Endothelial cell of umbilical vein (primary cell): ENCODE results near the gene MAL. TPM values are rescaled to one million over a fixed set of nuclear protein-coding genes. Genes with fewer than 3 reads are reported as not detected.
"Not testable (repeated sequence)": the region's sequence is repeated elsewhere in the genome, so short reads cannot be mapped to it uniquely, and the experiment has no call there.

Experiments used
- BruUV-seq: library from RNA; stranded (reverse); fragments of 400-500 nt; replicated peaks from 2 replicates; lab custom pipeline; 2021; lab: Mats Ljungman, UMichigan
- CTCF ChIA-PET: fragments of 300-600, 350-600 bp; sonication (Branson Sonifier 250); formaldehyde crosslinking; loops from one replicate; lab custom pipeline; 2021; ENCODE audit warnings: antibody characterized with exemption, inconsistent platforms; lab: Charles Lee
- POLR2A ChIA-PET: fragments of 300-600, 350-600 bp; sonication (Branson Sonifier 250); formaldehyde crosslinking; loops from one replicate; lab custom pipeline; 2021; ENCODE audit warnings: antibody characterized with exemption, inconsistent platforms; lab: Charles Lee
- DNase-seq: peaks from one replicate; pipeline ENCODE4 v3.0.0-alpha.2; 2011; ENCODE audit warnings: low read depth, low spot score
- FAIRE-seq: peaks from 2 replicates; lab custom pipeline; 2011; peaks lifted over from hg19 to GRCh38; lab: Jason Lieb, UNC
- H2AFZ ChIP-seq: 2 replicates; pipeline ENCODE4 v1.6.0; 2012; ENCODE audit warnings: low read depth, low read length, control low read depth, inconsistent platforms
- H3K27ac ChIP-seq: 2 replicates; pipeline ENCODE4 v1.5.1; 2011; ENCODE audit warnings: low read depth, mild to moderate bottlenecking, control low read depth, low read length, moderate library complexity; ENCODE audit not compliant: insufficient read depth
- H3K27me3 ChIP-seq, 2 experiments: 2 replicates each; pipeline versions ENCODE4 v1.6.0 to v1.6.1; 2011; ENCODE audit warnings: low read length in 2 of 2, mixed read lengths in 1 of 2; ENCODE audit not compliant: control insufficient read depth in 2 of 2, insufficient read depth in 2 of 2
- H3K36me3 ChIP-seq, 2 experiments: 2 replicates in 1 of 2; 3 replicates in 1 of 2; pipeline ENCODE4 v1.5.1; 2011; ENCODE audit warnings: low read length in 2 of 2, mild to moderate bottlenecking in 1 of 2, moderate library complexity in 1 of 2; ENCODE audit not compliant: control insufficient read depth in 2 of 2, insufficient read depth in 2 of 2; ENCODE audit errors: extremely low read depth in 1 of 2
- H3K4me1 ChIP-seq: 3 replicates; pipeline ENCODE4 v1.5.1; 2011; ENCODE audit warnings: mild to moderate bottlenecking, low read length; ENCODE audit not compliant: control insufficient read depth, insufficient read depth; ENCODE audit errors: extremely low read depth
- H3K4me2 ChIP-seq: 2 replicates; pipeline ENCODE4 v1.6.1; 2011; ENCODE audit warnings: low read length, control low read depth, mixed read lengths; ENCODE audit not compliant: insufficient read depth
- H3K4me3 ChIP-seq, 3 experiments: fragments of 200-600 bp in 1 of 3; sonication (generic), shearing (Covaris generic) in 1 of 3; replicated peaks in 1 of 3; 2 replicates each; pipeline ENCODE4 v1.5.1; 2011 to 2016; ENCODE audit warnings: control low read depth in 3 of 3, low read length in 3 of 3, mild to moderate bottlenecking in 2 of 3, inconsistent platforms in 1 of 3, low read depth in 1 of 3, moderate library complexity in 1 of 3; ENCODE audit not compliant: insufficient read depth in 1 of 3
- H3K79me2 ChIP-seq: 2 replicates; pipeline ENCODE4 v1.6.0; 2012; ENCODE audit warnings: low read length, inconsistent platforms; ENCODE audit not compliant: control insufficient read depth, insufficient read depth
- H3K9ac ChIP-seq: replicated peaks from 2 replicates; pipeline ENCODE3; 2011; ENCODE audit warnings: low read length, control low read depth; ENCODE audit not compliant: insufficient read depth; ENCODE audit errors: extremely low read depth
- H3K9me1 ChIP-seq: replicated peaks from 3 replicates; pipeline ENCODE4 v1.6.0; 2011; ENCODE audit warnings: mild to moderate bottlenecking, low read length; ENCODE audit not compliant: control insufficient read depth, insufficient read depth; ENCODE audit errors: extremely low read depth
- H3K9me3 ChIP-seq: replicated peaks from 2 replicates; pipeline ENCODE4 v1.5.1; 2012; ENCODE audit warnings: low read length, inconsistent platforms; ENCODE audit not compliant: control insufficient read depth, insufficient read depth
- H4K20me1 ChIP-seq: replicated peaks from 2 replicates; pipeline ENCODE3; 2011; ENCODE audit warnings: mild to moderate bottlenecking, low read length; ENCODE audit not compliant: control insufficient read depth, insufficient read depth; ENCODE audit errors: extremely low read depth
- EZH2 ChIP-seq: IDR thresholded peaks from 2 replicates; pipeline ENCODE4 v1.6.1; 2012; ENCODE audit warnings: borderline replicate concordance, low read depth, mild to moderate bottlenecking, moderate library complexity, low read length, inconsistent platforms; ENCODE audit not compliant: severe bottlenecking
- FOS ChIP-seq: IDR thresholded peaks from 2 replicates; pipeline ENCODE4 v1.6.1; 2011; ENCODE audit warnings: mild to moderate bottlenecking, low read length, moderate library complexity, borderline replicate concordance; ENCODE audit not compliant: insufficient read depth
- GATA2 ChIP-seq: IDR thresholded peaks from 2 replicates; pipeline ENCODE4 v1.7.0; 2011; ENCODE audit warnings: low read depth, mild to moderate bottlenecking, moderate library complexity, mixed read lengths, low read length; ENCODE audit not compliant: insufficient read length, insufficient read depth
- JUN ChIP-seq: IDR thresholded peaks from 2 replicates; pipeline ENCODE4 v1.6.1; 2011; ENCODE audit warnings: borderline replicate concordance, low read depth; ENCODE audit not compliant: insufficient read length, insufficient read depth
- MAX ChIP-seq: IDR thresholded peaks from 2 replicates; pipeline ENCODE4 v1.6.1; 2011; ENCODE audit not compliant: insufficient read depth, insufficient read length
- MYC ChIP-seq: IDR thresholded peaks from one replicate; pipeline ENCODE4 v1.6.1; 2011; ENCODE audit warnings: mild to moderate bottlenecking, low read depth, low read length
- POLR2A ChIP-seq: IDR thresholded peaks from 2 replicates; pipeline ENCODE4 v1.6.1; 2012; ENCODE audit warnings: low read depth, mild to moderate bottlenecking, control low read depth, low read length
- POLR2AphosphoS5 ChIP-seq: IDR thresholded peaks from 2 replicates; pipeline ENCODE4 v1.6.1; 2012; ENCODE audit warnings: low read depth, mild to moderate bottlenecking, control low read depth, low read length, moderate library complexity; ENCODE audit not compliant: insufficient read depth
- dilution Hi-C: fragments of 300-500 bp; cut with MboI; formaldehyde crosslinking; loops from one replicate; pipeline ENCODE4 v1.15.0; 2019; ENCODE audit warnings: low sequenced_read_pairs; ENCODE audit not compliant: extremely low pct_ligation_motif_present
- intact Hi-C: fragments of 100-400 bp; cut with micrococcal nuclease; formaldehyde crosslinking; loops from one replicate; pipeline ENCODE4 v1.10.0; 2022
- polyA plus RNA-seq, 4 experiments: library from polyadenylated mRNA; depleted of rRNA in 3 of 4; stranded (reverse) in 3 of 4; unstranded in 1 of 4; fragments of >200 nt; gene quantifications; 2 replicates each; pipeline versions ENCODE4 v1.2.1 to v1.2.3, GENCODE V29; 2011 to 2012; ENCODE audit warnings: missing spikeins in 1 of 4
- total RNA-seq: library from RNA; stranded (reverse); gene quantifications from 2 replicates; pipeline ENCODE4 v1.2.3, GENCODE V29; 2021
- TF ChIP-seq, protein P1 (sequence below), 2 donors: IDR thresholded peaks; 1 replicate in 1 of 2; 2 replicates in 1 of 2; pipeline ENCODE4 v1.5.1; 2011; ENCODE audit warnings: low read length in 2 of 2, mild to moderate bottlenecking in 2 of 2, moderate library complexity in 2 of 2, control low read depth in 1 of 2, inconsistent platforms in 1 of 2, low read depth in 1 of 2; ENCODE audit not compliant: insufficient read depth in 1 of 2; ENCODE audit errors: extremely low read depth in 1 of 2

Gene MAL
- total and polyA plus RNA-seq, 2 donors (not counting 3 experiments of a cell fraction or from before 2014, with no cell fraction given): not detected

DNA sequence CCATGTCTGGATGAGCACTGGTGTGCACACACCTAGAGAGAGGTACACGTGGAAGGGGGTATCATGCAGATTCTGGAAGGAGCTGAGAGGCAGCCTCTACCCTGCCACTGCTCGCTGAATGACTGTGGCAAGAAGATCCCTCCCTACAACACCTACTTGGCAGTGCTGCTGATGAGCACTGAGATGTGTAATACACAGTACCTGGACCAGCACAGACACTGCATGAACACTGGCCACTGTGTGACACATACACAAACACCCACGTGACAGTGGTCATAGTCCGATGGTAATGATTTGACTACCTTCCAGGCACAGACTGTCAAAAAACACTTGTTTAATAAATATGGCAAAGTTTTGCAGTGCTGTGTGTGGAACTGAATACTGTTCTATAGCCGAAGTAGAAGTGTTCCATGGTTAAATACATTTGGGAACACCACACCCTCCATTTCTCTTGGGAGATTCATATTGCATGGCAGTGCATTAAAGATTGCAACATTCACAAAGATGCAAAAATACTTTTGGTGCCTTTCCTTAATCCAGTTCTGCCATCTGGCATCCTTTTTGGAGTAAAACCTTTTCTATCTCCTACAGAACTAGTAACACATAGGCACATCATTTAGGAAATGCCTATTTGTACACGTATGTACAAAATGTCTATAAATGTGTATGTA is 66.5 kb downstream of the MAL start:
- Histone ChIP-seq H3K4me2 (no peak overlapping the region), H3K4me3 (no peak overlapping the region), H3K27me3 (no peaks in the 10 kb centered on the region), H3K79me2 (peaks cover 2% of the 10 kb centered on the region), H3K9ac (no peak overlapping the region), H3K4me1 (no peaks in the 10 kb centered on the region), H3K27ac (no peak overlapping the region), H4K20me1 (no peaks in the 10 kb centered on the region), H3K9me3 (no peaks in the 10 kb centered on the region), H3K36me3 (peaks cover 0 to 14% of the 10 kb centered on the region in 2 experiments), H3K9me1 (no peaks in the 10 kb centered on the region), H2AFZ (no peak overlapping the region)
- CTCF ChIA-PET: interaction anchor here (2.8 kb wide), 1 partner anchor 12 kb away, joined by 10 read pairs; no protein-coding TSS in a partner anchor
- DNase-seq (no peak), FAIRE-seq (no peak)
- intact Hi-C loops: no loop called here
- POLR2A ChIA-PET: no interaction called here
- TF ChIP-seq GATA2 (no peak), POLR2AphosphoS5 (no peak), FOS (no peak), JUN (no peak), MYC (no peak), MAX (no peak), EZH2 (no peak), POLR2A (no peak)
- TF ChIP-seq, protein P1, sequence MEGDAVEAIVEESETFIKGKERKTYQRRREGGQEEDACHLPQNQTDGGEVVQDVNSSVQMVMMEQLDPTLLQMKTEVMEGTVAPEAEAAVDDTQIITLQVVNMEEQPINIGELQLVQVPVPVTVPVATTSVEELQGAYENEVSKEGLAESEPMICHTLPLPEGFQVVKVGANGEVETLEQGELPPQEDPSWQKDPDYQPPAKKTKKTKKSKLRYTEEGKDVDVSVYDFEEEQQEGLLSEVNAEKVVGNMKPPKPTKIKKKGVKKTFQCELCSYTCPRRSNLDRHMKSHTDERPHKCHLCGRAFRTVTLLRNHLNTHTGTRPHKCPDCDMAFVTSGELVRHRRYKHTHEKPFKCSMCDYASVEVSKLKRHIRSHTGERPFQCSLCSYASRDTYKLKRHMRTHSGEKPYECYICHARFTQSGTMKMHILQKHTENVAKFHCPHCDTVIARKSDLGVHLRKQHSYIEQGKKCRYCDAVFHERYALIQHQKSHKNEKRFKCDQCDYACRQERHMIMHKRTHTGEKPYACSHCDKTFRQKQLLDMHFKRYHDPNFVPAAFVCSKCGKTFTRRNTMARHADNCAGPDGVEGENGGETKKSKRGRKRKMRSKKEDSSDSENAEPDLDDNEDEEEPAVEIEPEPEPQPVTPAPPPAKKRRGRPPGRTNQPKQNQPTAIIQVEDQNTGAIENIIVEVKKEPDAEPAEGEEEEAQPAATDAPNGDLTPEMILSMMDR (IDR thresholded peaks at IDR 0.05; ENCODE audit: extremely low read depth in 1 of 2, insufficient read depth in 1 of 2, low read depth in 1 of 2, low read length in 2 of 2): no peak
- no TSS peak for BruUV-seq
- dilution Hi-C loops: no loop called here

GRCh38 chr2:95098273-95098672 is 72.8 kb downstream of the MAL start:
- H3K4me1 ChIP-seq, BruUV-seq, H3K79me2 ChIP-seq, dilution Hi-C loops, H3K4me2 ChIP-seq, H3K9me1 ChIP-seq, H3K27me3 ChIP-seq, H4K20me1 ChIP-seq, H3K4me3 ChIP-seq, H3K27ac ChIP-seq, POLR2A ChIA-PET, H2AFZ ChIP-seq, CTCF ChIA-PET, DNase-seq, intact Hi-C loops, H3K9ac ChIP-seq, FAIRE-seq, H3K9me3 ChIP-seq: not testable (repeated sequence)
- peaks cover 7 to 21% of the 10 kb centered on the region in 2 experiments for H3K36me3 ChIP-seq
